Lower lobe of right lung (tissue), 2 donors: ENCODE data around the gene AMBRA1. TPM values are rescaled to one million over a fixed set of nuclear protein-coding genes. Genes with fewer than 3 reads are reported as not detected.

Experiments
- ATAC-seq, 2 donors: fragments of 200-7000 bp; cut with Tn5 transposase; one replicate each; pipeline ENCODE4 v1.9.1; 2020 to 2022; ENCODE audit warnings: mild to moderate bottlenecking in 2 of 2, moderate library complexity in 2 of 2
- DNase-seq: peaks from one replicate; pipeline ENCODE4 v3.0.0-alpha.2; 2020
- H3K27ac ChIP-seq: fragments of 200-600 bp; one replicate; pipeline ENCODE4 v1.8.0; 2022
- H3K27me3 ChIP-seq: fragments of 200-600 bp; one replicate; pipeline ENCODE4 v1.8.0; 2022; ENCODE audit warnings: low read depth
- H3K36me3 ChIP-seq: fragments of 200-600 bp; one replicate; pipeline ENCODE4 v1.8.0; 2022; ENCODE audit warnings: mild to moderate bottlenecking
- H3K4me1 ChIP-seq: fragments of 200-600 bp; one replicate; pipeline ENCODE4 v1.8.0; 2022
- H3K4me3 ChIP-seq: fragments of 200-600 bp; one replicate; pipeline ENCODE4 v1.8.0; 2022; ENCODE audit warnings: mild to moderate bottlenecking
- H3K9me3 ChIP-seq: fragments of 200-600 bp; one replicate; pipeline ENCODE4 v1.8.0; 2022
- CTCF ChIP-seq: fragments of 200-600 bp; IDR thresholded peaks from one replicate; pipeline ENCODE4 v1.8.0; 2022; ENCODE audit warnings: antibody characterized with exemption, mild to moderate bottlenecking
- intact Hi-C: fragments of 100-400 bp; cut with DNase I; formaldehyde crosslinking; loops from one replicate; pipeline ENCODE4 v1.11.0; 2022
- total RNA-seq: library from RNA; stranded (reverse); fragmentation: NEBNext Ultra II Directional; extraction: Animal tissue kit (Norgen Biotek cat#: 25700); gene quantifications from one replicate; pipeline ENCODE4 v1.2.1, GENCODE V29; 2021
- donor health status: DM: no; HTN: yes; CAD: no; lungs with severe emphysema.

Gene AMBRA1
- total RNA-seq, 1 donor from 2014 or later: 39.9 TPM

DNA sequence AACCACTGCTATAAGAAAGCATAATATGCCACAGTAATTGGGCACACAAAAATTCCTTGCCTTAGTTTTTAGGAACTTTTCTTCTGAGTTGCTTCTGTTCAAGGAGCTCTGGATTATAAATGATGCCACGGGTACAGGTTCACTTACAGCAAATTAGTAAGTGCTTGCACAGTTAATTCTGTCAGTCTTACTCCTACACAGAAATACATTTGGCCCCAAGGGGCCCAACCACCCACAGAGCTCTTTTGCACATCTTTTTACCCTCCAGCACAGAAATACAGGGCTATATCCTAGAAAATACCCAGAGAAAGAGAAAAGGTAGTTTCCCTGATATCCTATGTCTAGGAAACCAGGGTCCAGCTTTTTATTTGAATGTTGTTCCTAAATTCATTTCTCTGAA lies 115.6 kb downstream of the AMBRA1 start:
- no peak overlapping the region for H3K4me3 ChIP-seq
- H3K27ac ChIP-seq: no peak overlapping the region
- no peaks in the 10 kb centered on the region for H3K9me3 ChIP-seq
- DNase-seq (no peak), ATAC-seq (no peak)
- TF ChIP-seq CTCF: no peak
- H3K36me3 ChIP-seq: peaks cover 15% of the 10 kb centered on the region
- H3K27me3 ChIP-seq: no peaks in the 10 kb centered on the region
- intact Hi-C loops: no loop called here
- H3K4me1 ChIP-seq: peaks cover 1% of the 10 kb centered on the region

- Histone ChIP-seq H3K36me3 (peaks cover 7% of the 10 kb centered on the region), H3K9me3 (no peaks in the 10 kb centered on the region), H3K27me3 (no peaks in the 10 kb centered on the region), H3K4me1 (peaks cover 10% of the 10 kb centered on the region), H3K4me3 (no peak overlapping the region), H3K27ac (no peak overlapping the region)
- intact Hi-C loops: no loop called here
- no peak for TF ChIP-seq CTCF
- ATAC-seq: no peak
- no peak for DNase-seq
These were observed 116.7 kb downstream of the AMBRA1 start for GRCh38 chr11:46477136-46477535.

- no peak overlapping the region for H3K27ac ChIP-seq
- no peaks in the 10 kb centered on the region for H3K27me3 ChIP-seq
- intact Hi-C loops: no loop called here
- ATAC-seq (no peak), DNase-seq (no peak)
- H3K36me3 ChIP-seq: peaks cover 2% of the 10 kb centered on the region
- no peak overlapping the region for H3K4me3 ChIP-seq
- no peak for TF ChIP-seq CTCF
- H3K9me3 ChIP-seq: no peaks in the 10 kb centered on the region
- H3K4me1 ChIP-seq: peaks cover 15% of the 10 kb centered on the region
These were observed 117.8 kb downstream of the AMBRA1 start for GRCh38 chr11:46475926-46476545.

GRCh38 chr11:46475051-46475925 lies 118.5 kb downstream of the AMBRA1 start:
- Histone ChIP-seq H3K27me3 (no peaks in the 10 kb centered on the region), H3K27ac (no peak overlapping the region), H3K4me3 (no peak overlapping the region), H3K36me3 (peaks cover 2% of the 10 kb centered on the region), H3K4me1 (peaks cover 15% of the 10 kb centered on the region), H3K9me3 (no peaks in the 10 kb centered on the region)
- ATAC-seq (no peak), DNase-seq (no peak)
- no peak for TF ChIP-seq CTCF
- intact Hi-C loops: no loop called here

GRCh38 chr11:46472662-46472994 lies 121.2 kb downstream of the AMBRA1 start:
- Histone ChIP-seq H3K36me3 (peaks cover 15% of the 10 kb centered on the region), H3K27me3 (no peaks in the 10 kb centered on the region), H3K27ac (no peak overlapping the region), H3K4me3 (no peak overlapping the region), H3K9me3 (no peaks in the 10 kb centered on the region), H3K4me1 (peaks cover 15% of the 10 kb centered on the region)
- intact Hi-C loops: no loop called here
- peak; percentile 66 to 88 for ATAC-seq
- DNase-seq: no peak
- TF ChIP-seq CTCF: no peak
